AG08396 (cell line): Measurements from ENCODE around the gene POMT1.
"Not testable (repeated sequence)": the region's sequence is repeated elsewhere in the genome, so short reads cannot be mapped to it uniquely, and the experiment has no call there.

ENCODE experiments used
- DNase-seq: peaks from one replicate; pipeline ENCODE4 v3.0.0; 2012; ENCODE audit warnings: low spot score, mixed read lengths

Gene POMT1

DNA sequence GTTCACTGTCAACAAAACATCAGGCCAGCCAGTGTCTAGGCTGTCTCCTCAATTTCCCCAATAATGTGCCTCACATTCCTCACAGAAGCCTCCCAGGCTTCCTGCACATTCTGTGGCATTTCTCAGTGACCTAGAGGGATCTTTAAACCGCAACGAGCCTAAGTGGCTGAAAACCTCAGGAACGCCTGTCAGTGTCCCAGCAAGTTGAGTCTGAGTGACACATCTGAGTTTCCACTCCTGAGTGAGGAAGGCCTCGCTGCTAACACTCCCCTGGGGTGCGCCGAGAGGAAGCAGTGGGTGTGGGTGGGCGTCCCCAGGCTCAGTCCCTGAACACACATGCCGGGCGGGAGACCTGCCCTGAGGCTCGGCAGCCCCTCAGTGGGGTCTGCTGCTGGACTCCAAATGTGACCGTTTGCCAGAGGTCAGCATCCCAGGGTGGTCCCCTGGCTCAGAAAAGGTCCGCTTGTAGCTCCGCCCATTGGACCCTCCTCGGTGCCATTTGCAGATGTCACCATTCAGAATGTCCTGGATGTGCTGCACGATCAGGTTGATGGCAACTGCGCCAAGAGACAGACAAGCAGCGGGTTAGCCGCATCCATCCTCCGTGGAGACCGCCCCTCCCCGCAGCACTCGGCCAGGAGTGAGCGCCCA is 22.1 kb downstream of the POMT1 start:
- peak; percentile 52 for DNase-seq

DNA sequence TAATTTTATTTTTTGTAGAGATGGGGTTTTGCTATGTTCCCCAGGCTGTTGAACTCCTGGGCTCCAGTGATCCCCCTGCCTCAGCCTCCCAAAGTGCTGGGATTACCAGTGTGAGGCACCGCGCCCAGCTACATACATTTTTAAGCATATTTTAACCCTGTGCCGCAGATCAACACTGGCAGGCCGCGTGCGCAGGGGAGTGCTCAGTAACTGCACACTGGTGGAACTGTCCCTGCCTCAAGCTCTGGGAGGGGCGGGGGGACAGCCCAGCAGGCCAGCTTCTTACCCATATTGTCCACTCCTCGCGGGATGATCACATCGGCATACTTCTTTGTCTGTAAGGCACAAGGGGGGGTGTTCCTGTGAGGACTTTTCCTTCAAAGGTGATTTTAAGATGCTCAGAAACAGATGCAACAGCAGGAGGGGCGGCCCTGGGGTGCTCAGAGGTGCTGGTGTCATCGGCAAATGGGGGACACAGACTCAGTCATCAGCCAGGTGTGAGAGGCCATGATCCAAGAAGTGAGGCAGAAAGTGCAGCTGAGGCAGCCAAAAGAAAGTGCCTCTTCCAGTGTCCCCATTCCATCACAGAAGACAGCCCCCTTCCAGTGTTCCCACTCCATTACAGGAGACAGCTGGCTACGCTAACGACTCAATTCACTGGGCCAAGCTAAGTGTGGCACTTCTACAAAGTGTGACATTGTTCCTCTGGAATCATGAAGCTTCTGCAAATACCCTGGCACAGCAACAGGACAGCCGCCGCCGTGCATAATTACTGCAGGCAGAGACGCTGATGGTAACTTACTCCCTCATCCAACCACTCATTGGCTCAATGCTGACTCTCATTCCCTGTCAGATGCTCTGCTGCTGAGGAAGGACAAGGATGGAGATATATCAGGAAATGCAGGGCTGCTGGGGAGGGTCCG is 23.2 kb downstream of the POMT1 start:
- DNase-seq, result no peak

DNA sequence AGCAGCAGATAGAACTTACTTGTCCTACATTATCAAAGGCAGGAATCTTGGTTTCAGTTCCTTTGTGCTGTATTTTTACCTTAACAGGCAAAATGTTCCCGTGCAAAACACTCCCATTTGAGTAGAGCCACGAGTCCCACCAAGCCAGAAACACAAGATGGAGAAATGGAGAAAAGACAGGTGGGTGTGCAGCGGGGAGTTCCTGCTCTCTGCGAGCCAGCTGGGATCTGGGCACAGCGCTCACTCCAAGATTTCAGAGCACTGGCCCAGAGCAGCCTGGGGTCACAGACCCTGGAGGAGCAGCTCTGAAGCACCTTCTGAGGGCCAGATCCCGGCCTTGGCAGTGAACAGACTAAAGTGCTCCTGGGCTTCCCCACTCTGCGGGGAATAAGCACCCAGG is 25.5 kb downstream of the POMT1 start:
- DNase-seq, result no peak

DNA sequence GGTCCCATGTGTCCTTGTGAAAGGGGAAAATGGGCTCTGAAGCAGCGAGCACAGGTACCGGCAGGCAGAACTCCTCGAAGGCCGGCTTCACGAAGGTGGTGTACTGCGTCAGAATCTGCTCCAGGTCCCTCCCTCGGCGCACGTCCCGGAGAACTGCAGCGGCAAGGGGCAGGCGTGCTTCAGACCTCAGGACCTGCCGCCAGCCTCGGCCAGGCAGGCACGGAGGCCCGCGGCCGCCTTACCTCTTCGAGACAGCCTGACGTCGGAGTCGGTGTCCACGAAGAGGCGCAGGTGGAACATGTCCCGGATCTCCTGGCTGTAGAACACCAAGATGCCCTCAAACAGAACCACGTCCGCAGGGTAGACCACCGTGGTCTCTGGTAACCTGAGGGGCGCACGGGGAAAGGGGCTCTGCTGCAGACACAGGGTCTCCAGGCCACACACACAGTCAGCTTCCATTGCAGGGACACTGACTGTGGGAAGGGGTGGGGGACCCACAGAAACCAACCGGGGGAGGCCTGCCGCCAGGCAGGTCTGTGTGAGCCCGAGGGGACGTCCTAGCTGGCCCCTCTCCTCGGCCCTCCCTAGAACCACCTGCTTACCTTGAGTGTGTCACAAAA is 26.3 kb downstream of the POMT1 start:
- no peak for DNase-seq

DNA sequence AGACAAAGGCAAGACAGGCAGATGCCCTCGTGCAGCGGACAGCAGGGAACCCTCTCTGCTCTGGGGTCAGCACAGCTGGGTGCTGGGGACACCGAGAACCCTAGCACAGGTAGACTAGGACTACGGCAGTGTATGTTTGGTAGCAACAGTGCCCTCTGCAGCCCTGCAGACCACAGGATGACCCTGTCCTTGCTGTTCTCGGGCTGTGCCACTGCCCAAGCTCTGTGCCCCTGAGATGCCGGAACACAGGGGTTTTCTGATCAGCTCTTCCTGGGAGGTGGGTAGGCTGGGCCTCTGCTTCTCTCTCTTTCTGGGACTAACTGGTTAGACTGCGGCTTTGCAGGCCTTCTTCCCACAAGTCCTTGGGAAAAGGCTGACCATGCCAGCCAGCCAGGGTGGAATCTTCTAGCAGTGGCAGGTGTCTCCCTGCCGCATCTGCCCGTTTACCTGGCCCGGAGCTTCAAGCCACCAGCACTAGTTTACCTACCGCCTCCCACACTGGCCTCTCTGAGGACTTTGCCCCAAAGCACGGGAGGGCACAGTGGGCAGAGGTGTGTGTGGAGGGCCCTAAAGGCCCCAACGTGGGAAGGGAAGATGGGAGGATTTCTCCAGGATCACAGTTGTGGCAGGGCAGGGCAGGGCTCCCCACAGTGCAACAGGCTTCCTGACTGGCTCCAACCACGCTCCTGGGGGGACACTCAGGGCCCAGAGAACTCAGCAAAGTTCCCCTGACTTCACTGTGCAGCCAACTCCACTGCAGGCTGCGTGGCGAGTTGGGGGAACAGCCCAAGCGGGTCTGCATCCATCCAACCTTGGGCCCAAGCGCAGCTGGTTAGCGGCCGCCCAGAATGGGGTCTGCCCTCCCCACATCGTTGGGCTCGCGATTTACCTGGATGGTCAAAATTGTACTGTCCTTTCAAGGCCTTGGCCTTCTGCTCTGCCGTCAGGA is 27.2 kb downstream of the POMT1 start:
- DNase-seq, result no peak

DNA sequence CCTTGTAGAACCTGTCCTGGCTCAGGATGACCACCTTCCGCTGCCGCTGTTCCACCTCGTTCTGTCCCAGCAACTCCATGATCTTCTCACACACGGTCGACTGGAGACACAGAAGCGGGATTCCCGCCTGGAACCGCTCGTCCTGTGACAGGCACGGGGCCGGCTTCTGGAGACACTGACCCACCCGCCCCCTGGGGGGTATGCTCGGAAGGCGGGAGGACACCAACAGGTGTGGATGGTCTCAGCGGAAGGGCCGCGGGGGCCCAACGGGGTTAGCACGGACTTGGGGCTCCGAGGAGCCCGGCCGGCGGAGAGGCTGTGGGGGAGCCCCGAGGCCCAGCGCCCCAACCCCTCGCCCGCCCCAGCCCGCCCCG is 27.8 kb downstream of the POMT1 start:
- DNase-seq, result peak; percentile 78

DNA sequence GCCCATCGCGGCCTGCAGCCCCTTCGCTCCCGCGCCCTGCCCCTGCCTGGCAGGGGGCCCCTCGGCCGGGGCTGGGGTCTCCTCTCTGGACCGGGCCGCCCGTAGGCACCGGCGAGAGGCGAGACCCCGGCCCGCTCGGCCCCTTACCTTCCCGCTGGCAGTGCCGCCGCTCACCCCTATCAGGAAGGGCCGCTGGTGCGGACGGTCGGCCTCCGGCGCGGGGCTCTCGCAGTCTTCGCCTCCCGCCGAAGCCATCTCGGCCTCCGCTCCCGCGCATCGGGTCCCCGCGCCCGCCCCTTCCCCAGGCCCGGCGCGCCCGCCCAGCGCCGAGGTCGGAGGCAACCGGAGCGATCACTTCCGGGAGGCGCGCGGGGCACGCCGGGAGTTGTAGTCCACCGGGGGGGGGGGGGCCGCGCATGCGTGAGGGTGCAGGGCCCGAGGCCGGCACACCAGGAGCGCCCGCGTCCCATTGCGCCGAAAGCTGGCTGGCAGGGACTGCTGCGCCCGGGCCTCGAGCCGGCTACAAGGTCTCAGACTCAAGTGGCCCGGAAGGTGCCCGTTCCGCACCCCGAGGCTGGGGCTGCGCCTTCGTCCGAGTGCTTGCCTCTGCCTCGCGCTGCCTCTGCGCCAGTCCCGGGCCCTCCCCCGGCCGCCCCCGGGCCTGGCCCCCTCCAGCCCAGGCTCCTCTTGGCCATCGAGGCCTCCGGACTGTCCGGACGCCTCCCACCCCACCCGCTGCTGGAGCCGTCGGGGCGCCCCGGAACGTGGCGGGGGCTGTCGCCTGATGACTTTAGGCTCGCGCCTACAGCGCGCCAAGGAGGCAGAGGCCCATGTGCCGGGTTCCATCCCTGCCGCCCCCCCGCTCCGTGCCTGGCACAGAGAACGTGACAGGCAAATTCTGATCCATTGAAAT is 28.5 kb downstream of the POMT1 start, which contains the start of gene UCK1:
TSS of gene UCK1 (minus strand) at position 344 of the 913 bp plus-strand sequence. CDS start at position 255, 89 bp downstream.
- DNase-seq, result peak; percentile 100

DNA sequence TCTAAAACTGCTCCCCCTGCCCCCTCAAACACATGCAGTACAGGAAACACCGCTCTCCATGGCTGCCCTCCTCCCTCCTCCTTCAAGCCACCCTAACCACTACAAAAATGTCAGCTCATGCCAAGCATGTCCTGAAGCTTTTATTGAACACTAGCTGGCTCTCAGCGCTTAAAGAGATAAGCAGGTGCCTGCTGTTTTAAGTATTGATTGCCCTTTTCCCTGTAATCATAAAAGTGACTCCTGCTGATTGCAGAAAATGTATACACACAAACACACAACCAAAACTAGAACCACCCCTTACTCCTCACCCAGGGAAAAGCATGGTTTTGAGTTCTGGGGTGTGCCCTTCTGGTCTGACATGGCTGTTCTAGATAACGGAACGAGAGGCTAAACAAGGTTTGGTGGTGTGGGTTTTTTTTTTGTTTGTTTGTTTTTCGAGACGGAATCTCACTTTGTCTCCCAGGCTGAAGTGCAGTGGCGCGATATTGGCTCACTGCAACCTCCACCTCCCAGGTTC is 32.1 kb downstream of the POMT1 start:
- no peak for DNase-seq

DNA sequence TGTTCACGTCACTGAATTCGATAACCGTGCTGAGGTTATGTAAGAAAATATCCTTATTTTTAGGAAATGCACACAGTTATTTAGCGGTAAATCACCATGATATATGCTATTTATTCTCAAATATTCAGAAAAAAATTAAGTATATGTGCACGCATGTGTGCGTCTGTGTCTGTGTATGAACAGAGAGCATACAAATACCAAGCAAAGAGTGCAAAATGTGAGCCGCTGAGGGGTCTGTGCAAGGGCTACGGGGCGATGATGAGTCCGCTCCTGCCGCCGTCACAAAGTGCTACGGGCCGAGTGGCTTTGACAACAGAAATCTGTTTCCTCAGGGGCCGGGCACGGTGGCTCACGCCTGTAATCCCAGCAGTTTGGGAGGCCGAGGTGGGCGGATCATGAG is 35.2 kb downstream of the POMT1 start:
- no peak for DNase-seq

DNA sequence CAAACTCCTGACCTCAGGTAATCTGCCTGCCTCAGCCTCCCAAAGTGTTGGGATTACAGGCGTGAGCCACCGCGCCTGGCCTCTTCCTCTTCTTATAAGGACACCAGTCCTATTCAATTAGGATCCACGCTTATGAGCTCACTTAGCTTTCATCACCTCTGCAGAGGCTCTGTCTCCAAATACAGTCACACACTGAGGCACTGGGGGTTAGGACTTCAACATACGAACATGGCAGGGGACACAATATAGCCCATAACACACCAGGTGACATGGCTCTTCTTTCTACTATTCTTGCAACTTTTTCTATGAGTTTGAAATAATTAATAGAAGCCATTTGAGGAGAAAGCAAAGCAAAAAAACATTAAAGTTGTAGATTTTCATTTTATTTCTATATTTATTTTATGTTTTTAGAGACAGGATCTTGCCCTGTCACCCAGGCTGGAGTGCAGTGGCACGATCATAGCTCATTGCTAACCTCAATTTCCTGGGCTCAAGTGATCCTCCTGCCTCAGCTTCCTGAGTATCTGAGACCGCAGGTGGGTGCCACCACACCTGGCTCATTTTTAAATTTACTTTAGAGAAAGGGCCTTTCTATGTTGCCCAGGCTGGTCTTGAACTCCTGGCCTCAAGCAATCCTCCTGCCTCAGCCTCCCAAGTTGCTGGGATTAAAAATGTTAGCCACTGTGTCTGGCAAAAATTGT is 36.7 kb downstream of the POMT1 start:
- DNase-seq, result no peak

DNA sequence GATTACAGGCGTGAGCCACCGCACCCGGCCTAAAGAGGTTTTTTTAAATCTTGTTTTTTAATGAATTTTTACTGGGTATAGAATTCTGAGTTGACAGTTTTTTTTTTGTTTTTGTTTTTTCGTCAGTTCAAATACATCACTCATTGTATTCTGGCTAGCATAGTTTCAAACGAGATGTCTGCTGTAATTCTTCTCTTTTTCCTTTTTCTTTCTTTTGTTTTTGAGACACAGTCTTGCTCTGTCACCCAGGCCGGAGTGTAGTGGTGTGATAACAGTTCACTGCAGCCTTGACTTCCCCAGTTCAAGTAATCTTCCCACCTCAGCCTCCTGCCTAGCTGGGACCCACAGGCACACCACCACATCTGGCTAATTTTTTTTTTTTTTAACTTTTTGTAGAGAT is 40.4 kb downstream of the POMT1 start:
- no peak for DNase-seq

DNA sequence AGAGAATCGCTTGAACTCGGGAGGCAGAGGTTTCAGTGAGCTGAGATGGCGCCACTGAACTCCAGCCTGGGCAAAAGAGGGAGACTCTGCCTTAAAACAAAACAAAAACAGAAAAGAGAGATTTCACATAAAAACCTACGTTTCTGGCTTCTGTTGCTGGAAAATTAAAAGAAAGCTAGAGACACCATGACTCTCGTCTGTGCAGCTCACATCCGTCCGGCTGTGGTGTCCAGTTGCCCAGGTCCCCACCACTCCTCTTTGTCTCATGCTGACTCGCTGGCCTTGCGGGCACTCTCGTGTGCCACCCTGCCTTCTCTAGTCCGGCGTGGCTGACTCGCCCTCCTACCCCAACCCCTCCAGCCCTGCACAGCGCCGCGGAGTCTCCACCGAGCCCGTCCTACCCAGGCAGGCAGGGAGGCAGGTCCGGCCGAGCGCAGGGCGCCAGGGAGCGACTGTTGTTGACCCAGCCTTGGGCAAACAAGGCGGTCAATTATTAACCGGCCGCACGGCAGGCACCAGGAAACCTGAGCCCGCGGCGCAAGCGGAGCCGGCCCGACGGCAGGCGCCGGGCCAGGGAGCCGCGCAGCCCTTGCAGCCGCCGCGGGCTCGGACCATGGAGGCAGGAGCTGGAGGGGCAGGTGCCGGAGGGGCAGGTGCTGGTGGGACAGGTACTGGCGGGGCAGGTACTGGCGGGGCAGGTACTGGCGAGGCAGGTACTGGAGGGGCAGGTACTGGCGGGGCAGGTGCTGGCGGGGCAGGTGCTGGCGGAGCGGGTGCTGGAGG is 42.5 kb downstream of the POMT1 start, which contains the start of gene PRRT1B:
TSS of gene PRRT1B (plus strand) at position 521 of the 783 bp plus-strand sequence. CDS start at position 614, 93 bp downstream.
- no peak for DNase-seq

DNA sequence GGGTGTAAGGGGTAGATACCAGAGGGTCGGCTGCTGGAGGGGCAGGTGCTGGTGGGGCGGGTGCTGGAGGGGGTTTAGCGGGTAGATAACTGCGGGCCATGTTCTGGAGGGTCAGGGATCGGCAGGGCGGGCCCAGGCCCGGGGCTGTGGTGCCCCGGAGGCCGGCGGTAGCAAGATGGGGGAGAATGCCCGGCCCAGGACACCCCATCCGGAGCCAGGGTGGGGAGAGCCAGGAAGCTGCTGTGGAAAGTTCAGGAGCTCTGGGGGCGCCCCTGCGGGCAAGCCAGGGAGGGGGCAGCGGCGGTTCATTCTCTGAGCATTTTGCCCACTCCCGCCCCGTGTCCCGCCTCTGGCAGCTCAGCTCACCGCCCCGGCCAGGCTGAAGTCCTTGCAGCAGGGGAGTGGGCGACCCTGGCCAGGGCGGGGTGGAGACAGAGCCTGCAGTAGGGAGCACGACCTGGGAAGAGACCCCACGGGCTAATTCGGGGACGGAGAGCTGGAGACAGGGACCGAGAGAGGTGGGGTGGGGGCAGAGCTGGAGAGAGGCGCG is 43.1 kb downstream of the POMT1 start:
- no peak for DNase-seq

DNA sequence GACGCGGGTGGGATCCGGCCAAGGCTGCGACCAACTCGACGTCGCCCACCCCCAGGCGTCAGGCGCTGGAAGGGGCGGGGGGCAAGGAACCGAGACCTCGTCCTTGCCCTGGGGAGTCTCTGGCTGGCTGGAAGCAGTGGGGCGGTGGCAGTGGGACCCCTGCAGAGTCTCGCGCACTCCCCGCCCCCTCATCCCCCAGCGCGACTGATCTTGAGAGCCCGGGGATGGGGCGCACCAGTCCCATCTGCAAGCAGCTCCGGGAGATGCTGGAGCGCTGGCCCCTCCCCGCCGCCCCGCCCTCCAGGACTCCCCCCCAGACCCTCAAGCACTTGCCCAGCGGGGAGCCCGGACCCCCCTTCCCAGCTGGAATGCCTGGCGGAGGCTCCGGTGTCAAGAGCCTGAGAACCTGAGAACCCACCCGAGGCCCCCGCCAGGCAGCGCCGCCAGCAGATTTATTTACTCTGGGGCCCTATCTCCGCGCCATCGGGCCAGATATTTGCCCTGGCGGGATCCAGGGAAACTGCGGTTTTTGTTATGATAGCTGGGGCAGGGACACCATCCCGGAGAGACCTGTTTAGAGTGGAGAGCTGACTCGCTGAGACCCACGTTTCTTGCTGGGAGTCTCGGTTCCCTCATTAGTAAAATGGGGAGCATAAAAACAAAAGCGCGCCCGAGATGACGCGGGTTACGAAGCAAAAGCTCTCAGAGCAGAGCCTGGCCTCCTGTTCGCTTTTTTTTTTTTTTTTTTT is 43.8 kb downstream of the POMT1 start:
- DNase-seq, result peak; percentile 47

DNA sequence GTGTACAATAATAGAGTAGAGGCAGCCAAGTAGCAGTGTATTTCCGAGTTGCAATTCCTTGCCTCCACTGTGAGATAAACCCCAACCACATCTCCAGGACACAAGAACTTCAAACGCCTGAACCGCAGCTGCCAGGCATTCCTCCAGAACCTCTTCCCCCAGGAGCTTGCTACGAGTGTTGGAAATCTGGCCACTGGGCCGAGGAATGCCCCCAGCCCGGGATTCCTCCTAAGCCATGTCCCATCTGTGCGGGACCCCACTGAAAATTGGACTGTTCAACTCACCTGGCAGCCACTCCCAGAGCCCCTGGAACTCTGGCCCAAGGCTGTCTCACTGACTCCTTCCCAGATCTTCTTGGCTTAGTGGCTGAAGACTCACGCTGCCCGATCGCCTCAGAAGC is 46.5 kb downstream of the POMT1 start:
- not testable (repeated sequence) for DNase-seq

DNA sequence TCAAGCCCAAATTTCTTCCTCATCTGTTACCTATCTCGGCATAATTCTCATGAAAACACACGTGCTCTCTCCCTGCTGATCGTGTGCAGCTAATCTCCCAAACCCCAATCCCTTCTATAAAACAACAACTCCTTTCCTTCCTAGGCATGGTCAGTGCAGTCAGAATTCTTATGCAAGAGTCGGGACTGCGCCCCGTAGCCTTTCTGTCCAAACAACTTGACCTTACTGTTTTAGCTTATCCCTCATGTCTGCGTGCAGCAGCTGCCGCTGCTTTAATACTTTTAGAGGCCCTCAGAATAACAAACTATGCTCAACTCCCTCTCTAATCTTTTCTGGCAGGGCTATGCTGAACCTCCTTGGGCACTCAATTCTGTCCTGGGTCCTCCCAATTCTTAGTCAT is 47.7 kb downstream of the POMT1 start:
- DNase-seq, result not testable (repeated sequence)

DNA sequence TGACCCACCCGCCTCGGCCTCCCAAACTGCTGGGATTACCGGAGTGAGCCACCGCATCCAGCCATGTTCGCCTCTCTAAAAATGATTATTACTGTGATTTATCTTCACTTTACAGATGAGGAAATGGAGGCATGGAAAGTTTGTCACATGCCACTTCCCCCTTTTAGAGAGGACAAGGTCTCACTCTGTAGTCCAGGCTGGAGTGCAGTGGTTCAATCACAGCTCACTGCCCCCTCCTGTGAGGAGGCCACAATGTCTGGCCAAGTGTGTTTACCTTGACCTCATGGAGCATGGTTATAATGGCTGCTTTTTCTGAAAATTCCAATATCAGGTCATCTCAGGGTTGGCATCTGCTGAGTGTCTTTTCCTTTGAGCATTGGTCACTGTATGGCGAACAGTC is 49.3 kb downstream of the POMT1 start:
- no peak for DNase-seq
